ENCODE measurements around the gene BRWD1.
A peak's percentile ranks its signal among the peaks of the same experiment; 100 is the strongest.

BRWD1 gene

DNA sequence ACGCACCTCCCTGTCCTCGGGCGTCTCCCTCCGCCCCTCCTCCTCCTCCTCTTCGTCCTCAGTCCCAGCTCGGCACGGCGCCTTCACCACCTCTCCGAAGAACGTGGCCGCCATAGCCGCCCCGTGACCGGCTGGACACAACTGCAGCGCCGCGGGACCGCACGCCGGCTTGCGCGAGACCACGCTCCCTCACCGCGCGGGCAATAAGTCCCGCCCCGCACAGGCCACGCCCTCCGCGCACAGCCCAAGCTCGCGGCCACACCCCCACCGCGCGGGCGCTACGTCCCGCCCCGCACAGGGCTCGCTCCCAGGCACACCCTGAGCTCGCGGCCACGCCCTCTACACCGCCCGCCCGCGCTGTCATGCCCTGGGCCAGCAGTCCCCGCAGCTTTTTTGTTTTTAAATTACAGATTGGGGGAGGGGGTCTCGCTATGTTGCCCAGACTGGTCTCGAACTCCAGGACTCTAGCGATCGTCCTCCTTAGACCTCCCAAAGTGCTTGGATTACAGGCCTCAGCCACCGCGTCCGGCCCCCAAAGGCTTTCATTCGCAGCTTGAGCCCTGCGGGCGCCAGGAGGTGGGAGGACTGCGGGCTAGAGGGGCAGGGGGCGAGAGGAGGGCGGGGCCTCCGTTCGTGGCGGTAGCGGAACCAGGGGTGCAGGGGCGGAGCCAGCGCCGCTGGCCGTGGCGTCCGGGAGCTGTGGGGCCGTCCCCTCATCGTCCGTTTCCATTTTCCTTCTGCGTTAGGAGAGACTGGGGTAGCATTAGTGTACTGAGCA is 130.0 kb downstream of the BRWD1 start, which contains the start of gene PSMG1:
Gene PSMG1, minus strand, starts transcription at position 180 of the 778 bp plus-strand sequence. Its CDS starts 66 bp downstream, at position 114.
- TF ChIP-seq POLR2A (IDR thresholded peaks at IDR 0.05; ENCODE audit: low read depth, low read length): peak; percentile 82
- no peak for TF ChIP-seq PAX5 (IDR thresholded peaks at IDR 0.05; ENCODE audit: insufficient read depth, low read length, severe bottlenecking)
- no peak for TF ChIP-seq SPI1 (IDR thresholded peaks at IDR 0.05; ENCODE audit: low read depth, low read length)
- TF ChIP-seq POU2F2 (IDR thresholded peaks at IDR 0.05; ENCODE audit: low read depth, low read length): peak; percentile 34; the same call in 1 of the 2 replicates
- TF ChIP-seq POLR2AphosphoS5 (IDR thresholded peaks at IDR 0.05; ENCODE audit: low read depth, low read length): peak; percentile 95
- TF ChIP-seq TAF1 (IDR thresholded peaks at IDR 0.05; ENCODE audit: low read depth, low read length): peak; percentile 79
- peak; percentile 99 for FAIRE-seq
- DNase-seq (ENCODE audit: insufficient read length, low spot score): peak; percentile 65

DNA sequence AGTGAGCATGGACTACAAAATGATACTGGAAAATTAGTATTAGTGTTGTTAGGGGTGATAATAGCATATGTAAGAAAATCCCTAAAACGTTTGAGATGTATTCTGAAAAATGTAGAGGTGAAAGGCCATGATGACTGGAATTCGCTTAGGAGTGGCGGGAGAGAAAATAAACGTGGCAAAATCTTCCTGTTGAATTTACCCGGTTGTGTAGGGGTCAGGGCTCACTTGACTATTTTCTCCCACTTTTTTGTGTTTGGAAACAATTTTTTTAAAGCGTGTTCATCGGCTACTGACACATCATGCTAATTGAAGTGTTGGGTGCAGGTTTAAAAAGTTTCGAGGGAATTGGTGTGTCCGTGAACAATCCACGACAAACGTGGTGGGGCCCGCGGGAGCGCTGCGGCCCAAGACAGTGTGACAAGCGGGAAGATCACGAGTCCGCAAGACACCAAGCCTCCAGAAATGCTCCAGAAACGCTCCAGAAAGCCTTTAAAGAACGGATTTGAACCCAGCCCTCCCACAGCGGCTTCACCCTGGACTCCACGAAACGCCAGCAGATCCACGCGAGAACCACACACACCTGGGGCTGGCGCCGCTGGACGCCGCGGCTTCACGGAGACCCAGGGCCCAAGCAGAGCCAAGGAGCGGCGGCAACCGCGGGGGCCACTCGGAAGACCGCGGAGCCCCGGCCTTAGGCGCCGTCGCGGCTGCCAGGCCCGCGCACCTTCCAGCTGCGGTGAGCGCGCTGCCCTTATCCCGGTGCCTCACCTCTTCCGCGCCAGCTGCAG is 130.8 kb downstream of the BRWD1 start:
- no peak for DNase-seq (ENCODE audit: insufficient read length, low spot score)
- TF ChIP-seq TAF1 (IDR thresholded peaks at IDR 0.05; ENCODE audit: low read depth, low read length) (no peak), SPI1 (IDR thresholded peaks at IDR 0.05; ENCODE audit: low read depth, low read length) (no peak), POLR2AphosphoS5 (IDR thresholded peaks at IDR 0.05; ENCODE audit: low read depth, low read length) (no peak), POU2F2 (IDR thresholded peaks at IDR 0.05; ENCODE audit: low read depth, low read length) (no peak), POLR2A (IDR thresholded peaks at IDR 0.05; ENCODE audit: low read depth, low read length) (no peak)
- FAIRE-seq: peak; percentile 16

DNA sequence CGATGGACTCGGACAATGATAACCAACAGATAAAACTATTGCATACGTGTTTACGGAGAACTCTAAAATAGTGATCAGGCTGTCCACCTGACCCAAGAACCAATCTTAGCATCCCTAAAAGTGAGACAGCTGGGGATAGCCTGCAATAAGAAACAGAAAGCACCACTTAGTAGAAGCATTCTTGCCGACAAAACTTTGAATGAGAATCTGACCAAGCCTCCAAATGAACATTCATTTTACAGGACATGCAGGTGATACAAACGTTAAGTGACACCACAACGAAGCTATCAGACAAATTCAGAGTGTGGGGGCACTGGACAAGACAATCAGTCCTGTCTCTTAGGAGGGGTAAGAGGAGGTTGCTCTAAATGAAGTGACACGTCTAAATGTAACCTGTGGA is 131.4 kb downstream of the BRWD1 start:
- DNase-seq (ENCODE audit: insufficient read length, low spot score) (no peak), FAIRE-seq (peak; percentile 41)
- TF ChIP-seq PAX5 (IDR thresholded peaks at IDR 0.05; ENCODE audit: insufficient read depth, low read length, severe bottlenecking) (no peak), POLR2A (IDR thresholded peaks at IDR 0.05; ENCODE audit: low read depth, low read length) (no peak), TAF1 (IDR thresholded peaks at IDR 0.05; ENCODE audit: low read depth, low read length) (no peak), SPI1 (IDR thresholded peaks at IDR 0.05; ENCODE audit: low read depth, low read length) (no peak), POU2F2 (IDR thresholded peaks at IDR 0.05; ENCODE audit: low read depth, low read length) (no peak), POLR2AphosphoS5 (IDR thresholded peaks at IDR 0.05; ENCODE audit: low read depth, low read length) (no peak)

DNA sequence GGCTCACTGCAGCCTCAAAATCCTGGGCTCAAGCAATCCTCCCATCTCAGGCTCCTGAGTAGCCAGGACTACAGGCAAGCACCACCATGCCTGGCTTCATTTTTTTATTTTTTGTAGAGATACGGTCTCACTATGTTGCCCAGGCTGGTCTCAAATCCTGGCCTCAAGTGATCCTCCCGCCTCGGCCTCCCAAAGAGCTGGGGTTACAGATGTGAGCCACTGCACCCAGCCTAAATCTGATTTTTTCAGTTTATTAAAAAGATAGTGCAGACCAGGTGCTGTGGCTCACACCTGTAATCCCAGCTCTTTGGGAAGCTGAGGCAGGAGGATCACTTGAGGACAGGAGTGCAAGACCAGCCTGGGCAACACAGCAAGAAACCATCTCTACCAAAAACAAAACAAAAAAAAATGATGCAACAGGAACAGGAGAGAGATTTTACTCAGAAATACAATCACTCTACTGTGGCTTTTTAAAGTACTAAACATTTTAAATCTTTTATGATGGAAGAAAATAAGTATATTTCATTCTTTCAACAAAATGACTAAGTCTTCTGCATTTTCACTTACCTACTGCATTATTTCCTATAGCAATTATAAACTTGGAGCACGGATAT is 132.1 kb downstream of the BRWD1 start:
- TF ChIP-seq POLR2AphosphoS5 (IDR thresholded peaks at IDR 0.05; ENCODE audit: low read depth, low read length) (no peak), POLR2A (IDR thresholded peaks at IDR 0.05; ENCODE audit: low read depth, low read length) (no peak), POU2F2 (IDR thresholded peaks at IDR 0.05; ENCODE audit: low read depth, low read length) (no peak), SPI1 (IDR thresholded peaks at IDR 0.05; ENCODE audit: low read depth, low read length) (no peak), TAF1 (IDR thresholded peaks at IDR 0.05; ENCODE audit: low read depth, low read length) (no peak), PAX5 (IDR thresholded peaks at IDR 0.05; ENCODE audit: insufficient read depth, low read length, severe bottlenecking) (no peak)
- no peak for FAIRE-seq
- no peak for DNase-seq (ENCODE audit: insufficient read length, low spot score)

DNA sequence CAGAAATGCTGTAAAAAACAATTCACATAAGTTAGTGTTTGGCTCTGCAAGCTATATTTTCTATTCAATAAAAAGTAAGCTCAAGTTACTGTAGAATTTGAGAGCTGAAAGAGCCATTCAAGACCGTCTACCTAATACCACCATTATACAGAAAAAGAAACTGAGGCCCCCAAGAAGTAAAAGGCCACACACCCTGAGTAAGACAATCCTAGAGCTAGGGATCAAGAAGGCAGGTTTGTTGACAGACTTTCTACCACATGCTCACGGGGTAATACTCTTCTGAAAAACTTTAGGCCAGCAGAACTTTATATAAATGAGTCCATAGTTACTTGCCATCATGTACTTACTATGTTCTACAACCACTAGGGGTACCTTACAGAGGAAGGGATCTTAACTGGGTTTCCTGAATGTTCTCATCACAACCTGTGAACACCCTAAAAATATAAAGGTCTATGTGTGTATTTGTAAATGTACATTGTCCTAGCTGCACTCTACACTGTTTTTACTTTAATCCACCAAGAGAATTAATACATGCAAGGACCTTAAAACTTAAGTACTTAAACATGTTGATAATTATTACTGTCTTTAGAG is 132.9 kb downstream of the BRWD1 start:
- no peak for DNase-seq (ENCODE audit: insufficient read length, low spot score)
- no peak for FAIRE-seq
- no peak for TF ChIP-seq POLR2A (IDR thresholded peaks at IDR 0.05; ENCODE audit: low read depth, low read length)
- TF ChIP-seq PAX5 (IDR thresholded peaks at IDR 0.05; ENCODE audit: insufficient read depth, low read length, severe bottlenecking): no peak
- TF ChIP-seq SPI1 (IDR thresholded peaks at IDR 0.05; ENCODE audit: low read depth, low read length): no peak
- TF ChIP-seq POU2F2 (IDR thresholded peaks at IDR 0.05; ENCODE audit: low read depth, low read length): no peak
- no peak for TF ChIP-seq TAF1 (IDR thresholded peaks at IDR 0.05; ENCODE audit: low read depth, low read length)
- no peak for TF ChIP-seq POLR2AphosphoS5 (IDR thresholded peaks at IDR 0.05; ENCODE audit: low read depth, low read length)

DNA sequence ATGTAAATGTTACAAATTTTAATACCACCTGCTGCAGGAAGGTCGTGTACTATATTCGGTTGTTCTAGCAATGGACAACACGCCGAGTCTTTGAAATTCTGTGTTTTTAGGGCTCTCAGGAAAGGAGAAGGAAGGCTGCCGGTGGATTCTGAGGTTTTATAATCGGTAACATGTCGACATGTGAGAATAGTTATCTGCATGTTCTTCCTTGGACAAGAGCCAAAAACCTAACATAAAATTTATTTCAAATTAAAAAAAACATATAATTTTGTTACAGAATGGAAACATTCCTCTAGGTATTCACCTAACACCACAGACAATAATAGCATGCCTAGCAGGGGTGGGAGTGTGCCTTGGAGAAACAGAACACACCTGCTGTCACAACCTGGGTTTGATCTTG is 135.0 kb downstream of the BRWD1 start:
- FAIRE-seq (no peak), DNase-seq (ENCODE audit: insufficient read length, low spot score) (no peak)
- TF ChIP-seq TAF1 (IDR thresholded peaks at IDR 0.05; ENCODE audit: low read depth, low read length): no peak
- TF ChIP-seq POU2F2 (IDR thresholded peaks at IDR 0.05; ENCODE audit: low read depth, low read length): no peak
- no peak for TF ChIP-seq POLR2AphosphoS5 (IDR thresholded peaks at IDR 0.05; ENCODE audit: low read depth, low read length)
- TF ChIP-seq SPI1 (IDR thresholded peaks at IDR 0.05; ENCODE audit: low read depth, low read length): no peak
- no peak for TF ChIP-seq POLR2A (IDR thresholded peaks at IDR 0.05; ENCODE audit: low read depth, low read length)
- TF ChIP-seq PAX5 (IDR thresholded peaks at IDR 0.05; ENCODE audit: insufficient read depth, low read length, severe bottlenecking): no peak

DNA sequence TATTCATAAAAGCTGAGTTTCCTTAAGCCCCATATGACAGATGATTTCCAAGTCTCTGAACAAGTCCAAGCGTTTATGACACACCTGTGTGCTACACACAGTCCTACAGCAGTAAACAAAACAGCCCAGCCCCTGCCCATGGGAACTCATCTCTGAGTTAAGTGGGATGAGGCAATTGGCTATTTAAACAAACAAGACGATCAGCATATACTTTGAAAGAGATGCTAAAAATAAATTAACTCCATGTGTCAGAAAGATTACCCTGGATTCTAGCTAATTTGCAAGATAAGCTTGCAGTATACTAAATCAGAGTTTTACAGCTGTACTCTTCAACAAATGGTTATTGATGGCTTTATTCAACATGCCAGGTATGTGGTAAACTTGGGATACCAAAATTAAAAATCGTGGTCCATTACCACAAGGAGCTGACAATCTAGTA is 137.1 kb downstream of the BRWD1 start:
- no peak for TF ChIP-seq POLR2AphosphoS5 (IDR thresholded peaks at IDR 0.05; ENCODE audit: low read depth, low read length)
- TF ChIP-seq SPI1 (IDR thresholded peaks at IDR 0.05; ENCODE audit: low read depth, low read length): no peak
- TF ChIP-seq POU2F2 (IDR thresholded peaks at IDR 0.05; ENCODE audit: low read depth, low read length): no peak
- TF ChIP-seq TAF1 (IDR thresholded peaks at IDR 0.05; ENCODE audit: low read depth, low read length): no peak
- TF ChIP-seq POLR2A (IDR thresholded peaks at IDR 0.05; ENCODE audit: low read depth, low read length): no peak
- TF ChIP-seq PAX5 (IDR thresholded peaks at IDR 0.05; ENCODE audit: insufficient read depth, low read length, severe bottlenecking): no peak
- DNase-seq (ENCODE audit: insufficient read length, low spot score): no peak
- FAIRE-seq: no peak

DNA sequence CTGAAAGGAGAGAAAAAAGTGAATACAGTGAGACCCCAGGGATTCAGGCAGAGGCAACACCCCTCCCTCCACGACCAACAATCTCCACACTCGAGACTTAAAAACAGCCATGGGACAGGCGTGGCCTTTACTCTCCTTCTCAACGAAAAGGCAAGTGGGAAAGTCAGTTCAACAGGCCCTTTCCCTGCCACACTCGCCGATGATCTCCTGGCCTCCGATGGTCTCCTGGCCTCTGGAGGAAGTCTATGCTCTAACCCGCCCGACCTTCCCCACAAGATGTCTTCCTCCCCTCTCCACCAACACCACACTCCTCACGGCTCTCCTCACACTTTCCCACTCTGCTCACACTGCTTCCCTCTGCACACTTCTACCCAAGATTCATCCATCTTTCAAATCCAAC is 137.8 kb downstream of the BRWD1 start:
- DNase-seq (ENCODE audit: insufficient read length, low spot score) (no peak), FAIRE-seq (no peak)
- TF ChIP-seq POLR2A (IDR thresholded peaks at IDR 0.05; ENCODE audit: low read depth, low read length) (no peak), POU2F2 (IDR thresholded peaks at IDR 0.05; ENCODE audit: low read depth, low read length) (no peak), PAX5 (IDR thresholded peaks at IDR 0.05; ENCODE audit: insufficient read depth, low read length, severe bottlenecking) (no peak), SPI1 (IDR thresholded peaks at IDR 0.05; ENCODE audit: low read depth, low read length) (no peak)
